HAP-1 (cell line): Measurements from ENCODE around the gene HSFX3.
"Not testable (repeated sequence)": the region's sequence is repeated elsewhere in the genome, so short reads cannot be mapped to it uniquely, and the experiment has no call there.

Experiments used
- DNase-seq, 2 experiments: peaks; one replicate each; pipeline ENCODE4 v3.0.0-alpha.2; 2016 to 2020; ENCODE audit warnings: low spot score in 2 of 2
- H3K27me3 ChIP-seq: fragments of 250-450 bp; sonication (Bioruptor Pico); 2 replicates; pipeline ENCODE4 v1.5.1; 2020; ENCODE audit warnings: low read depth, mild to moderate bottlenecking, moderate library complexity
- H3K36me3 ChIP-seq: fragments of 250-450 bp; sonication (Bioruptor Pico); replicated peaks from 2 replicates; pipeline ENCODE4 v1.5.1; 2020; ENCODE audit warnings: mild to moderate bottlenecking
- H3K4me1 ChIP-seq: fragments of 250-450 bp; sonication (Bioruptor Pico); 2 replicates; pipeline ENCODE4 v1.5.1; 2020; ENCODE audit warnings: mild to moderate bottlenecking
- H3K4me3 ChIP-seq: fragments of 250-450 bp; sonication (Bioruptor Pico); 2 replicates; pipeline ENCODE4 v1.5.1; 2020; ENCODE audit warnings: mild to moderate bottlenecking, moderate library complexity
- H3K9me3 ChIP-seq: fragments of 250-450 bp; sonication (Bioruptor Pico); 2 replicates; pipeline ENCODE4 v1.5.1; 2020; ENCODE audit warnings: mild to moderate bottlenecking, moderate library complexity
- in situ Hi-C: fragments of 300-500 bp; cut with MboI; formaldehyde crosslinking; loops from 3 replicates; pipeline ENCODE4 v1.14.3; 2020; ENCODE audit warnings: low sequenced_read_pairs, inconsistent platforms, mixed read lengths

The HSFX3 gene

GRCh38 chrX:149537474-149537873 lies 12.2 kb downstream of the HSFX3 start:
- in situ Hi-C loops, H3K27me3 ChIP-seq, H3K4me3 ChIP-seq, H3K9me3 ChIP-seq, DNase-seq, H3K36me3 ChIP-seq, H3K4me1 ChIP-seq: not testable (repeated sequence)

DNA sequence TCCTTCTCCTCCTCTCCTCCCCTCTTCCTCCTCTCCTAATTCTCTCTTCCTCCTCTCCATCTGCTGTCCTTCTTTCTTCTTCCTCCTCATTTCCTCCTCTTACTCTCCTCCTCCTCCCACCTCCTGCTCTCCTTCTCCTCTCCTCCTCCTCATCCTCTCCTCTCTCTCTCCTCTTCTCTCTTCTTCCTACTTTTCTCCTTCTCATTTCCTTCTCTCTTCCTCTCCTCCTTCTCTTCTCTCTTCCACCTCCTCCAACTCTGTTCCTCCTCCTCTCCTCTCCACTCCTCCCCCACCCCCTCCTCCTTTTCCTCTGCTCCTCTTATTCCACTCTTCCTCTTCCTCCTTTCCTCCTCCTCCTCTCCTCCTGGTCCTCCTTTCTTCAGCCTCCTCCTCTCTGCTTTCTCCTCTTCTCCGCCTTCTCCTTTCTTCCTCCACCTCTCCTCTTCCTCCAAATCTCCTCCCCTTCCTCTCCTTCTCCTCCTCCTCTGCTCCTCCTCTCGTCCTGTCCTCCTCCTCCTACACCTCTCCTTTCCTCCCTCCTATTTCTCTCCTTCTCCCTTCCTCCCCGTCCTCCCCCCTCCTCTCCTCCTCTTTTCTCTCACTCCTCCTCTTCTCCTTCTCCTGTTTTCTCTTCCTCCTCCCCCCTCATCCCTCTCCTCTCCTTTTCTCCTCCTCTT lies 14.7 kb downstream of the HSFX3 start:
- H3K36me3 ChIP-seq, H3K4me1 ChIP-seq, H3K4me3 ChIP-seq, H3K9me3 ChIP-seq, DNase-seq, H3K27me3 ChIP-seq, in situ Hi-C loops: not testable (repeated sequence)

DNA sequence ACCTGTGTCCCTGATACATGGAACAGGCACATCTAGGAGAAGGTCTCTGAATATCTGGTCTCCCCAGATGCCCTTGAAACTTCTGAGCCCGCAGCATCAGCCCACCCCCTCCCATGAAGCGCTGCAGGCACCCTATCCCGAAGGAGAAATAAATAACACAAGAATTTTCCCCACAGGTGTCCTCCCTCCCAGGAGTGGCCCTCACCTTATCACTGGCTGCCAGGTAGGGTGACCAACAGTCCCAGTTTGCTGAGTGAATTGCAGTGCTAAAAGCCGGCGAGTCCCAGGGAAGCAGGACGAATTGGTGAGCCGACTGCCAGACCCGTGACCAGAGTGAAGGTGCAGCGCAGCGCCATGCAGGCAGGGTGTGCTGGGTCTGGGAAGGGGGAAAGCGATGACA lies 15.7 kb downstream of the HSFX3 start:
- in situ Hi-C loops, H3K36me3 ChIP-seq, DNase-seq, H3K27me3 ChIP-seq, H3K4me3 ChIP-seq, H3K9me3 ChIP-seq, H3K4me1 ChIP-seq: not testable (repeated sequence)

- DNase-seq, H3K27me3 ChIP-seq, H3K9me3 ChIP-seq, in situ Hi-C loops, H3K4me1 ChIP-seq, H3K36me3 ChIP-seq, H3K4me3 ChIP-seq: not testable (repeated sequence)
Measured at GRCh38 chrX:149532868-149533267, 16.9 kb downstream of the HSFX3 start.

- Histone ChIP-seq H3K36me3 (no peaks in the 10 kb centered on the region), H3K9me3 (no peaks in the 10 kb centered on the region), H3K4me3 (no peak overlapping the region), H3K4me1 (no peaks in the 10 kb centered on the region), H3K27me3 (no peaks in the 10 kb centered on the region)
- no peak for DNase-seq
- in situ Hi-C loops: no loop called here
Measured at GRCh38 chrX:149531599-149531998, 18.1 kb downstream of the HSFX3 start.

- no peaks in the 10 kb centered on the region for H3K36me3 ChIP-seq
- in situ Hi-C loops: no loop called here
- H3K4me1 ChIP-seq: no peaks in the 10 kb centered on the region
- H3K27me3 ChIP-seq: no peaks in the 10 kb centered on the region
- no peak for DNase-seq
- no peaks in the 10 kb centered on the region for H3K9me3 ChIP-seq
- no peak overlapping the region for H3K4me3 ChIP-seq
Measured at GRCh38 chrX:149528381-149528780, 21.3 kb downstream of the HSFX3 start.

DNA sequence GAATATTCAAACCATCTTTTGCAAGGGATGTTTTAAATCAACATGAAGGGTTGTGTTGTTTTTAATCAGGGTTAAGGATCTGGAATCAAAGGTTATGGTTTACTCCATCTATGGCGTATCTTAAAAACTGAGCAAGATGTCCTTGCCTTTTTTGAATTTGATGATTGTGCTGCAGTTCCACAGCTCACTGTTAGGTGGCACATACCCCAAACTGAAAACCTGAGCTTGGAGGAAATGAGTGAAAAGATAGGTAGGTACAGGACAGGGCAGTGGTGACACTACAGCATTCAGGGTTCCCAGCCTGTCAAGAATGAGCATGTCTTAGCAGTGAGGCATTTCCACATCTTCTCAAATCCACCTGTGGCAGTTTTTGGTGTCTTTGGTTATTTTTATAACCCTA lies 22.0 kb downstream of the HSFX3 start:
- no peaks in the 10 kb centered on the region for H3K36me3 ChIP-seq
- H3K27me3 ChIP-seq: no peaks in the 10 kb centered on the region
- no peak overlapping the region for H3K4me3 ChIP-seq
- DNase-seq: peak; percentile 22 to 27
- H3K4me1 ChIP-seq: no peaks in the 10 kb centered on the region
- in situ Hi-C loops: no loop called here
- H3K9me3 ChIP-seq: no peaks in the 10 kb centered on the region

DNA sequence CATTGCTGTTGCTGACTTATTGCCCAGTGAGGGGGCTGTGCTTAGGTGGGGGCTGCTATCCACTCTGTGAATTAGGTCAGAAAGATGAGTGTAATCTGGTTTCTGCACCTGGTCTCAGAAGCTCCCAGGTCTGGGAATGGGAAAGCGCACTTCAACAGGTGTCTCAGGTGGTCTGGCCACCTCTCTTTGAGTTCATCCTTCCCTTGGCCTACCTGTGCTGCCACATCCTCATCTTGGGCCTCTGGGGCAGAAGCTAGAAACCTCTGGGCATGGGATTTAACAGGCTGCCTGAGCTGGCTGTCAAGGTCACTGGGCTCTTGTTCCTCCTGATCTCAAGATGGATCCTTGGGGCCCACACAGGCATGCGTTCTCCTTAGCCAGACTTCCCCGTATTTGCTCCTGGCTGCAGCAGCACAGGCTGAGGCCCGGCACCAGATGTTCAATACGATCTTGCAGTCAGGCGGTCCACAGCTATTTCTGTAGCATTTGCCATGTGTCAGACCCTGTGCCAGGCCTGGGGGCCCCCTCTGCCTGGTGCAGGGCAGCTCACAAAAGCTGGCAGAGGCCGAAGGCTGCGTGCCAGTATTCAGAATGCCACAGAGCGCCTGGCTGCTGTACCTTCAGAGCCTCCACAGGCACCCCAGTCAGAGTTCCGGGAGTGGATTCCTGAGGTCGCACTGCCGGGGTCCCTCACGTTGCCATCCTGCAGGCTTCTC lies 23.2 kb downstream of the HSFX3 start:
- H3K9me3 ChIP-seq, H3K27me3 ChIP-seq, DNase-seq, H3K36me3 ChIP-seq, H3K4me1 ChIP-seq, in situ Hi-C loops, H3K4me3 ChIP-seq: not testable (repeated sequence)

DNA sequence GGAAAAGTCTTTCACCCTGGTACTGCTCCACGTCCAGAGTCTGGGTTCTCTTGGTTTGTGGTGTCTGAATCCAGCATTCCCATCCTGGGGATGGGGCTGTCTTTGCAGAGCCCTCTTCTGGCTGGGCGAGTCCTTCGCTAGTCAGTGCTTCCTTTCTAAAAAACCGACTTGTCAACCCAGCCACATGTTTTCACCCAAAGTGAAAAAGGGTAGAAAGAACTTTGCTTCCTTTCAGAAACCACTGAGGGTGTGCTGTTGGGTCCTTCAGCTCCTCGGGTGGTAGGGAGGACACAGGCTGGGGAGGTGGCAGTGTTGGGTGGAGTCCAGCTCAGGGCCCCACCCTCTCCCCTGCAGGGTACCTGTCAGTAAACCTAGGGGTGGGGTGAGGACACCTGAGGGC lies 23.8 kb downstream of the HSFX3 start:
- DNase-seq, in situ Hi-C loops, H3K4me3 ChIP-seq, H3K9me3 ChIP-seq, H3K36me3 ChIP-seq, H3K4me1 ChIP-seq, H3K27me3 ChIP-seq: not testable (repeated sequence)

DNA sequence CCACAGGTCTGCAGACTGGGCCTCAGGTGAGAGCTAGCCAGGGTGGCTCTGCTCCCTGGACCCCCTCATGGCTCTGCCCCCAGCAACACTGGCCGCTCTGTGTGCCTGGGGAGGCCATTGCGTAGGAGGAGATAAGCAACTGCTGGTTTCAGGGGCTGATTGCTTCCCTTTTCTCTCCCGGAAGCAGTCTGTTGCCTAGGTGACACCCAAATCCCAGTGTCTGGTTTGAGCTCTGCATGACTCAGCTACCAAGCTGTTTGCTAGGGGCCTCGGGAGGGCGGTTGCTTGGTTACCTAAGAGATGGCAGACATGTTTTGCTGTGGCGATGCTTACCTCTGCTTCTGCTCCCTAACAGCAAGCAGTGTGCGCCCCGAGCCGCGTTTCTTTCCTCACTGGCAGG lies 24.3 kb downstream of the HSFX3 start:
- DNase-seq: peak in 1 of 2 experiments; percentile 50
- H3K9me3 ChIP-seq, in situ Hi-C loops, H3K36me3 ChIP-seq, H3K4me3 ChIP-seq, H3K4me1 ChIP-seq: not testable (repeated sequence)
- peaks cover 14% of the 10 kb centered on the region for H3K27me3 ChIP-seq

DNA sequence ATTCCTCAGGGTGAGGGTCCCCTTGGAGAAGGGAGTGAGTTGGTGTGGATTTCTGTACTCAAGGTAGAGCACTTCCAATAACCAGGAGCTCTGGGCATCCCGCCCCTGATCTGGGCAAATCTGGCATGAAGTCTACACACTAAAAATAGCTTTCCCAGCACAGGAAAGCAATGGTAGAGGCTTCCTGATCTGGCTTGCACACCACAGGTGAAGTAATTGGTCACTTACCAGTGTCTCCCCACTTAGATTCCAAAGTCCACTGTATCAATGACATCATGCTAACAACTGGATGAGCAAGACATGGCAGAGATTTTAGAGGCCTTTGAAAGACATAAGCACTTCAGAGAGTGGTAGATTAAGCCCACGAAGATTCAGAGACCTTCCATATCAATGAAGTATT lies 26.8 kb downstream of the HSFX3 start:
- in situ Hi-C loops: loop anchor here (25.0 kb wide), 1 partner anchor 114 kb away; the partner anchor contains the start of gene TMEM185A
- H3K36me3 ChIP-seq: no peaks in the 10 kb centered on the region

GRCh38 chrX:149521438-149521837 lies 28.3 kb downstream of the HSFX3 start:
- Histone ChIP-seq H3K4me3 (no peak overlapping the region), H3K36me3 (no peaks in the 10 kb centered on the region), H3K27me3 (peaks cover 20% of the 10 kb centered on the region), H3K9me3 (no peaks in the 10 kb centered on the region), H3K4me1 (no peaks in the 10 kb centered on the region)
- DNase-seq: no peak
- in situ Hi-C loops: loop anchor here (25.0 kb wide), 1 partner anchor 116 kb away; the partner anchor contains the start of gene TMEM185A

More for the DNA sequence above, 26.8 kb downstream of the HSFX3 start:
- H3K27me3 ChIP-seq: peaks cover 20% of the 10 kb centered on the region
- H3K4me1 ChIP-seq: no peaks in the 10 kb centered on the region
- no peak overlapping the region for H3K4me3 ChIP-seq
- no peaks in the 10 kb centered on the region for H3K9me3 ChIP-seq
- no peak for DNase-seq

DNA sequence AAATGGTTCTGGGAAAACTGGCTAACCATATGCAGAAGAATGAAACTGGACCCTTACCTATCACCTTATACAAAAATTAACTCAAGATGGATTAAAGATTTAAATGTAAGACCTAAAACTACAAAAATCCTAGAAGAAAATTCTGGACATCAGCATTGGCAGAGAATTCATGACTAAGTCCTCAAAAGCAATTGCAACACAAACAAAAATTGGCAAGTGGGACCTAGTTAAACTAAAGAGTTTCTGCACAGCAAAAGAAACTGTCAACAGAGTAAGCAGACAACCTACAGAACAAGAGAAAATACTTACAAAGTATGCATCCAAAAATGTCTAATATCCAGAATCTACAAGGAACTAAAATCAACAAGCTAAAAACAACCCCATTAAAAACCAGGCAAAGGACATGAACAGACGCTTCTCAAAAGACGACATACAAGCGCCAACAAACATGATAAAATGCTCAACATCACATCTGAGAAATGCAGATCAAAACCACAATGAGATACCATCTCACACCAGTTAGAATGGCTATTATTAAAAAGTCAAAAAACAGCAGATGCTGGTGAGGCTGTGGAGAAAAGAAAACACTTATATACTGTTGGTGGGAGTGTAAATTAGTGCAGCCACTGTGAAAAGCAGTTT lies 29.0 kb downstream of the HSFX3 start:
- H3K9me3 ChIP-seq, H3K4me3 ChIP-seq, H3K4me1 ChIP-seq, DNase-seq, H3K36me3 ChIP-seq: not testable (repeated sequence)
- in situ Hi-C loops: loop anchor here (25.0 kb wide), 1 partner anchor 117 kb away; the partner anchor contains the start of gene TMEM185A
- H3K27me3 ChIP-seq: peaks cover 20% of the 10 kb centered on the region

GRCh38 chrX:149518236-149518635 lies 31.5 kb downstream of the HSFX3 start:
- Histone ChIP-seq H3K4me1 (no peaks in the 10 kb centered on the region), H3K27me3 (peaks cover 20% of the 10 kb centered on the region), H3K36me3 (no peaks in the 10 kb centered on the region), H3K9me3 (no peaks in the 10 kb centered on the region), H3K4me3 (no peak overlapping the region)
- in situ Hi-C loops: loop anchor here (25.0 kb wide), 1 partner anchor 119 kb away; the partner anchor contains the start of gene TMEM185A
- DNase-seq: no peak
